IPS-15b (cell line): ENCODE data around the gene TUG1.

Experiments
- H3K27me3 ChIP-seq: one replicate; pipeline ENCODE4 v1.6.1; 2013; ENCODE audit warnings: low read length; ENCODE audit not compliant: control insufficient read depth, insufficient read depth
- H3K36me3 ChIP-seq: one replicate; pipeline ENCODE4 v1.6.1; 2013; ENCODE audit warnings: low read length; ENCODE audit not compliant: control insufficient read depth, insufficient read depth
- H3K4me1 ChIP-seq: one replicate; pipeline ENCODE4 v1.6.1; 2013; ENCODE audit warnings: mild to moderate bottlenecking, low read length; ENCODE audit not compliant: control insufficient read depth, insufficient read depth
- H3K4me3 ChIP-seq: one replicate; pipeline ENCODE4 v1.5.1; 2013; ENCODE audit warnings: low read depth, low read length
- H3K9ac ChIP-seq: one replicate; pipeline ENCODE4 v1.6.1; 2013; ENCODE audit warnings: low read depth, mild to moderate bottlenecking, low read length
- H3K9me3 ChIP-seq: one replicate; pipeline ENCODE4 v1.6.1; 2013; ENCODE audit warnings: mild to moderate bottlenecking, low read length; ENCODE audit not compliant: control insufficient read depth, insufficient read depth

TUG1 gene

DNA sequence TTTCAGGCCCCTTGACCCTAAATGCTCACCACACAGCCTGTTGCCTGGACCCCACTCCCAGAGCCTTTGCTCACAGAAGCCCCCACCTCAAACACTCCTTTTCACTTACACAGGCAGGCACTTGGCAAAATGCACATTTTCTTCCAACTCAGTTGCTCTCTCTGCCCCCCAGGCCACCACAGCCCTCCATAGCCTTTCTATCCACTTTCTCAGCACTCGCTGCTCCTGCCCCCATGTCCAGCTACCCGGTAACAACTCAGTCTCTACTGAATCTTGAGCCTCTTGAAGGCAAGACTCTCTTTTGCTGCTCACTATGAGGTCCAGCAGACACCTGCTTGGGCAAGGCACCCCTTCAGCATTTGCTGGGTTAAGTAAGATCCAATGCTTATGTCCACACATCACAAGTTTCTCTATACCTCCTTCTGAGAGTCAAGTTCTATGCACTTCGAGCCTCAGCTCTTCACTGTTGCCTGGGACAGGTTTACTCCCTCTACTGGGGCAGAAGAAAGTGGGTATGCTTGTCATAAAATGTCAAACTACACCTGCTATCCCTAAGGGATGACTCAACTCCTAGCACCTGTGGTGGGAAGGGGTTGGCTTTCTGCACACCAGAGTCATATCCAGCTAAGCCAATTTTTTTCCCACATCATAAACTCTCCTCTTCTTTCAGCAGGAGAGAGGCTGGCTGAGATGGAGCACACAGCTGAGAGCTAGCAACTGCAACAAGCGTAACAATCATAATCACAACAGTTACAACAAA, 37.3 kb upstream of the TUG1 start:
- Histone ChIP-seq H3K9me3 (no peaks in the 10 kb centered on the region), H3K36me3 (peaks cover 78% of the 10 kb centered on the region), H3K9ac (no peak overlapping the region)

GRCh38 chr22:30932661-30933060, 36.4 kb upstream of the TUG1 start:
- Histone ChIP-seq H3K9ac (no peak overlapping the region), H3K36me3 (peaks cover 77% of the 10 kb centered on the region), H3K4me3 (no peak overlapping the region), H3K9me3 (no peaks in the 10 kb centered on the region), H3K4me1 (no peaks in the 10 kb centered on the region), H3K27me3 (no peaks in the 10 kb centered on the region)

More for the DNA sequence above, 37.3 kb upstream of the TUG1 start:
- Histone ChIP-seq H3K27me3 (no peaks in the 10 kb centered on the region), H3K4me1 (no peaks in the 10 kb centered on the region), H3K4me3 (no peak overlapping the region)

- no peaks in the 10 kb centered on the region for H3K4me1 ChIP-seq
- H3K9me3 ChIP-seq, result no peaks in the 10 kb centered on the region
- H3K9ac ChIP-seq, result no peak overlapping the region
- no peak overlapping the region for H3K4me3 ChIP-seq
- peaks cover 77% of the 10 kb centered on the region for H3K36me3 ChIP-seq
- H3K27me3 ChIP-seq, result no peaks in the 10 kb centered on the region
Observed at GRCh38 chr22:30933457-30933856, 35.6 kb upstream of the TUG1 start.

DNA sequence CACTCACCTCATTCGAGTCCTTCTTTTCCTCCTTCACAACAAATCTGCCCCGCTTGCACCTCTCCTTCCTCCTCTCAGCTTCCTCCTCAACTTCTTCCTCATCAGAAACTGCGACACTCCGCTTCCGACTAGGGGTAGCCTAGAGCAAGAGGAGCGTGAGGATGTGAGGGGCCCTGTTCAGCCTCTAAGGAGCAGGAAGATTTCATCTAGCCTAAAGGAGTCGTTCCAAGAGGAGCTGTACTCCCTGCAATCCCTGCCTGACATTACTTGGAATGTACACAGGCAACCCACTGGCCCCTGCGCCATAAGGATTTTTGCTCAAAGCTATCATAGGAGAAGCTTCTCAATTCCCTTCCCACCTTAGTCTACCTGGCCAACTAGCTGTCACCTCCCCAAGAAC, 35.0 kb upstream of the TUG1 start:
- H3K36me3 ChIP-seq, result peaks cover 82% of the 10 kb centered on the region
- no peak overlapping the region for H3K9ac ChIP-seq
- no peaks in the 10 kb centered on the region for H3K9me3 ChIP-seq
- H3K4me1 ChIP-seq, result no peaks in the 10 kb centered on the region
- H3K27me3 ChIP-seq, result no peaks in the 10 kb centered on the region
- H3K4me3 ChIP-seq, result no peak overlapping the region

DNA sequence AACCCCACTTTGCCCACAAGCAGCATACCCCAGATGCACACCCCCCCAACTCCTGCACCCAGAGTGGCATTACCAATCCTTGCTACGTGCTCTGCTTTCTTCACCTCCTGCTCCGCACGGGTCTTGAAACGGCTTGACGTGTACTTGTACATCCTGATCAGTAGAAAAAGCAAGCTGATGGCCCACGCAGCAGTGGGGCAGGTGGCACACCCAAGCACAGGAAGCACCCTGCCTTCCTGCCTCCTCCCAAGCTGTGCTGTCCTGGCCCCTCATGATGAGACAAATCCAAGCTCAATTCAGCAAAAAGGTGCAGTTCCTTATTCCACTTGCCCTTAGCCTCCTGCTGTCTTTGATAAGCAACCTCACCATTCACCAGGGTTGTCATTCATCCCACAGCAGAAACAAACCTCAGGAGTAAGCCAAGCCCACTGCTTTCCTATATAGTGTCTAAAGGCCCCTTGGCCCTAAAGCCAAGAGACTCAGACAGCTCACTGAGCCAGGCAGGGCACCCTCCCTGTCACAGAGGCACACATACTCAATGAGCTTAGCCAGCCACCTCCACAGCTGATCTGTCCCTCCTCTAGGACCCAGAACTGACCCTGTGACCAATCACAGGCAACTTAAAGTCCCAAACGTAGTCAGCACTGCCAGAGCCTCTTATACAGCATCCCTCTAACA, 28.2 kb upstream of the TUG1 start:
- H3K4me3 ChIP-seq, result no peak overlapping the region
- no peaks in the 10 kb centered on the region for H3K27me3 ChIP-seq
- H3K9ac ChIP-seq, result no peak overlapping the region
- H3K36me3 ChIP-seq, result peaks cover 86% of the 10 kb centered on the region
- H3K9me3 ChIP-seq, result no peaks in the 10 kb centered on the region
- no peaks in the 10 kb centered on the region for H3K4me1 ChIP-seq

DNA sequence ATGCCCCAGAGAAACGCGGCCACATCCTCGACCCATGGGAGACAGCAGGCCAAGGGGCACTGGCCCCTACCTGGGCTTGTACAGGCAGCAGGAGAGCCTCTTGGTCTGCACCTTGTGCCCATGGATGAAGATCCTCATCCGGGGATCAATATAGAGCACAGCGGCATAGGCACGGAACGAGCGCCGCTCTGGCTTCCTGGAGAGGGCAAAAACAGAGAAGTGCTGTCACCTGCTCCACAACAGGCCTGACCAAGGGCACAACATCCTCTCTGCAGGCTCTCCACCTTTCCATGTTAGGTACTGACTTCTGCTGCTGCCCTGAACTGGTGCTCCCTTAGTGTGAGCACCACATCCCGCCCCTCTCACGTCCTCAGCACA, 27.7 kb upstream of the TUG1 start:
- no peaks in the 10 kb centered on the region for H3K4me1 ChIP-seq
- no peaks in the 10 kb centered on the region for H3K9me3 ChIP-seq
- H3K36me3 ChIP-seq, result peaks cover 89% of the 10 kb centered on the region
- no peak overlapping the region for H3K9ac ChIP-seq
- no peak overlapping the region for H3K4me3 ChIP-seq
- no peaks in the 10 kb centered on the region for H3K27me3 ChIP-seq

GRCh38 chr22:30943368-30943767, 25.7 kb upstream of the TUG1 start:
- Histone ChIP-seq H3K36me3 (peaks cover 78% of the 10 kb centered on the region), H3K27me3 (no peaks in the 10 kb centered on the region), H3K9ac (no peak overlapping the region), H3K9me3 (no peaks in the 10 kb centered on the region), H3K4me1 (no peaks in the 10 kb centered on the region), H3K4me3 (no peak overlapping the region)

DNA sequence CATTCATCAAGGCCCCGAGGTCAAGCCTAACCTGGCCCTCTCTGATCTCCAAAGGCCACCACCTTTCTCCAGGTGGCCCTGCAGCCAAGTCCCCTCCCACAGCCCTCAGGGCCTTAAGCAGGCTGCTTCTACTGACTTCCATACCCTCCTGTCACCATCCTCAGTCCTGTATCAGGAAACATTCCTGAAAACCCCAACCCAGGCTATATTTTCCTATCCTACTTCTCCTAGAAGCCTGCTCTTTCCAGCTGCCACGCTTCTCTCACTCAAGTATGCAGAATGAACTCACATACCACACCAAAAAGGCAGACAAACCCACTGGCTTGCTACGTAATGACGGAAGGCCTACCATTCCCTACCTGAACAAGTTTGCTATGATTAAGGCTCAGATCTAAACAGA, 24.1 kb upstream of the TUG1 start:
- H3K4me1 ChIP-seq, result no peaks in the 10 kb centered on the region
- H3K36me3 ChIP-seq, result peaks cover 78% of the 10 kb centered on the region
- H3K4me3 ChIP-seq, result no peak overlapping the region
- H3K9ac ChIP-seq, result no peak overlapping the region
- H3K27me3 ChIP-seq, result no peaks in the 10 kb centered on the region
- H3K9me3 ChIP-seq, result no peaks in the 10 kb centered on the region

DNA sequence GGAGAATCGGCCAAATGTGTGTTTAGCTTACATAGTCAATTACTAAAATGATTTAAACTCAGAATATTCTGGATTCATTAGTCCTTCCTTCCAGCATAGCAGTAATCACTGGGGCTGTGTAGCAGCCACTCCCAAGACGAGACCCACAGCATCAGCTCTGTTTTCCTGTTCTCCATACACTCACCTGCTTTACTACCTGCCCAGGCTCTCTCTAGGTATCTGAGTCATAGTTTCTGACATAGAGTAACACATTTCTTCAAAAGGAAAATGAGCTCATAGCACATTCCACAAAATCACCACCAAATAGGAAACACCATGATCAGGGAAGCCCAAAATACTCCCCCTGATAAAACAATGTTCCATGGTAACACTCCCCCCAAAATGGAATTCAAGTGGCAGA, 23.4 kb upstream of the TUG1 start:
- H3K9me3 ChIP-seq, result no peaks in the 10 kb centered on the region
- peaks cover 72% of the 10 kb centered on the region for H3K36me3 ChIP-seq
- no peaks in the 10 kb centered on the region for H3K4me1 ChIP-seq
- no peak overlapping the region for H3K9ac ChIP-seq
- H3K27me3 ChIP-seq, result no peaks in the 10 kb centered on the region
- no peak overlapping the region for H3K4me3 ChIP-seq

DNA sequence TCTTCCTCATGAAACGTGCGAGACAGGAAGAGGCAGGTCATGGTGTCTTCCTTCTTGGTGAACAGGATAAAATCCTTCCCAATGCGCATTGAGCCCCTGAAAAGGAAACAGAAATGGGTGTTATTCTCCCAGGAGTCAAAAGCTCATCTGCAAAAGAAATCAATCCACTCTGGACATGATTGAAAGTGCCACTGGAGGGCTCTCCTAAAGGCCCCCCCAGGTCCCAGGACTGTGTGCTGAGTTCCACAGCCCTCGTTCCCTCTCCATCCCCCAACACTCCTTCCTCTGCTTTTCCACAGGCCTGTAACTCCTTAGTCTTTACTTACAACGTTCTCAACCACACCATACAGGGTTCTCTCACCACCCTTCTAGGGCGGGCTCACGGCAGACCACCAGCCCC, 22.7 kb upstream of the TUG1 start:
- H3K4me1 ChIP-seq, result no peaks in the 10 kb centered on the region
- no peak overlapping the region for H3K4me3 ChIP-seq
- no peak overlapping the region for H3K9ac ChIP-seq
- H3K36me3 ChIP-seq, result peaks cover 67% of the 10 kb centered on the region
- H3K27me3 ChIP-seq, result no peaks in the 10 kb centered on the region
- H3K9me3 ChIP-seq, result no peaks in the 10 kb centered on the region

- H3K4me1 ChIP-seq, result no peaks in the 10 kb centered on the region
- H3K9ac ChIP-seq, result no peak overlapping the region
- H3K36me3 ChIP-seq, result peaks cover 58% of the 10 kb centered on the region
- H3K4me3 ChIP-seq, result no peak overlapping the region
- no peaks in the 10 kb centered on the region for H3K9me3 ChIP-seq
- no peaks in the 10 kb centered on the region for H3K27me3 ChIP-seq
Observed at GRCh38 chr22:30947173-30947815, 21.8 kb upstream of the TUG1 start.
